Liver (tissue), 3 donors: ENCODE data around the gene ALMS1.

Experiments used
- GABPA ChIP-seq, 2 donors: IDR thresholded peaks in 1 of 2; conservative IDR thresholded peaks in 1 of 2; 2 replicates each; pipeline ENCODE4 v1.6.1; 2016; ENCODE audit warnings: antibody characterized with exemption in 2 of 2, mild to moderate bottlenecking in 1 of 2, moderate library complexity in 1 of 2
- REST ChIP-seq: IDR thresholded peaks from 2 replicates; pipeline ENCODE4 v1.6.1; 2016; ENCODE audit warnings: antibody characterized with exemption, mild to moderate bottlenecking
- TAF1 ChIP-seq: conservative IDR thresholded peaks from 2 replicates; pipeline ENCODE4 v1.6.1; 2016; ENCODE audit warnings: antibody characterized with exemption, mild to moderate bottlenecking
- TF ChIP-seq, protein P1 (sequence below): fragments of 150-350 bp; IDR thresholded peaks from 2 replicates; pipeline ENCODE4 v1.5.1; 2017; ENCODE audit warnings: improper control_type of control experiment, low read depth, low read length; ENCODE audit not compliant: missing input control
- TF ChIP-seq, protein P2 (sequence below): IDR thresholded peaks from 2 replicates; pipeline ENCODE4 v1.6.1; 2016; ENCODE audit warnings: antibody characterized with exemption
- donor health status: healthy.
- donor health status: healthy.

- TF ChIP-seq, protein P1, sequence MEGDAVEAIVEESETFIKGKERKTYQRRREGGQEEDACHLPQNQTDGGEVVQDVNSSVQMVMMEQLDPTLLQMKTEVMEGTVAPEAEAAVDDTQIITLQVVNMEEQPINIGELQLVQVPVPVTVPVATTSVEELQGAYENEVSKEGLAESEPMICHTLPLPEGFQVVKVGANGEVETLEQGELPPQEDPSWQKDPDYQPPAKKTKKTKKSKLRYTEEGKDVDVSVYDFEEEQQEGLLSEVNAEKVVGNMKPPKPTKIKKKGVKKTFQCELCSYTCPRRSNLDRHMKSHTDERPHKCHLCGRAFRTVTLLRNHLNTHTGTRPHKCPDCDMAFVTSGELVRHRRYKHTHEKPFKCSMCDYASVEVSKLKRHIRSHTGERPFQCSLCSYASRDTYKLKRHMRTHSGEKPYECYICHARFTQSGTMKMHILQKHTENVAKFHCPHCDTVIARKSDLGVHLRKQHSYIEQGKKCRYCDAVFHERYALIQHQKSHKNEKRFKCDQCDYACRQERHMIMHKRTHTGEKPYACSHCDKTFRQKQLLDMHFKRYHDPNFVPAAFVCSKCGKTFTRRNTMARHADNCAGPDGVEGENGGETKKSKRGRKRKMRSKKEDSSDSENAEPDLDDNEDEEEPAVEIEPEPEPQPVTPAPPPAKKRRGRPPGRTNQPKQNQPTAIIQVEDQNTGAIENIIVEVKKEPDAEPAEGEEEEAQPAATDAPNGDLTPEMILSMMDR, result no peak
- TF ChIP-seq TAF1 (no peak), REST (no peak), GABPA (IDR thresholded peaks at IDR 0.05 in 1 of 2, conservative IDR thresholded peaks at IDR 0.05 in 1 of 2) (no peak)
- TF ChIP-seq, protein P2, sequence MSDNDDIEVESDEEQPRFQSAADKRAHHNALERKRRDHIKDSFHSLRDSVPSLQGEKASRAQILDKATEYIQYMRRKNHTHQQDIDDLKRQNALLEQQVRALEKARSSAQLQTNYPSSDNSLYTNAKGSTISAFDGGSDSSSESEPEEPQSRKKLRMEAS, result no peak
Observed at GRCh38 chr2:73614105-73614504, 228.5 kb downstream of the ALMS1 start.
